ENCODE results near the gene FOXA2.

GRCh38 chr20:22531756-22532155 is 52.6 kb downstream of the FOXA2 start:
- TF ChIP-seq CTCF (conservative IDR thresholded peaks at IDR 0.05 in 1 of 2, IDR thresholded peaks at IDR 0.05 in 1 of 2; ENCODE audit: low read depth in 1 of 2, low read length in 2 of 2) (no peak), EZH2 (IDR thresholded peaks at IDR 0.05; ENCODE audit: low read length, missing control alignments) (no peak)

All from fibroblast of lung (primary cell).